ENCODE measurements around the gene HYAL3. TPM values are rescaled to one million over a fixed set of nuclear protein-coding genes. Genes with fewer than 3 reads are reported as not detected.

Gene HYAL3
- total and polyA plus RNA-seq, 2 of the 13 experiments (the other 11 are each of a cell fraction or from before 2014, with no cell fraction given), result 5.5 to 10.4 TPM

- TF ChIP-seq, protein P1, sequence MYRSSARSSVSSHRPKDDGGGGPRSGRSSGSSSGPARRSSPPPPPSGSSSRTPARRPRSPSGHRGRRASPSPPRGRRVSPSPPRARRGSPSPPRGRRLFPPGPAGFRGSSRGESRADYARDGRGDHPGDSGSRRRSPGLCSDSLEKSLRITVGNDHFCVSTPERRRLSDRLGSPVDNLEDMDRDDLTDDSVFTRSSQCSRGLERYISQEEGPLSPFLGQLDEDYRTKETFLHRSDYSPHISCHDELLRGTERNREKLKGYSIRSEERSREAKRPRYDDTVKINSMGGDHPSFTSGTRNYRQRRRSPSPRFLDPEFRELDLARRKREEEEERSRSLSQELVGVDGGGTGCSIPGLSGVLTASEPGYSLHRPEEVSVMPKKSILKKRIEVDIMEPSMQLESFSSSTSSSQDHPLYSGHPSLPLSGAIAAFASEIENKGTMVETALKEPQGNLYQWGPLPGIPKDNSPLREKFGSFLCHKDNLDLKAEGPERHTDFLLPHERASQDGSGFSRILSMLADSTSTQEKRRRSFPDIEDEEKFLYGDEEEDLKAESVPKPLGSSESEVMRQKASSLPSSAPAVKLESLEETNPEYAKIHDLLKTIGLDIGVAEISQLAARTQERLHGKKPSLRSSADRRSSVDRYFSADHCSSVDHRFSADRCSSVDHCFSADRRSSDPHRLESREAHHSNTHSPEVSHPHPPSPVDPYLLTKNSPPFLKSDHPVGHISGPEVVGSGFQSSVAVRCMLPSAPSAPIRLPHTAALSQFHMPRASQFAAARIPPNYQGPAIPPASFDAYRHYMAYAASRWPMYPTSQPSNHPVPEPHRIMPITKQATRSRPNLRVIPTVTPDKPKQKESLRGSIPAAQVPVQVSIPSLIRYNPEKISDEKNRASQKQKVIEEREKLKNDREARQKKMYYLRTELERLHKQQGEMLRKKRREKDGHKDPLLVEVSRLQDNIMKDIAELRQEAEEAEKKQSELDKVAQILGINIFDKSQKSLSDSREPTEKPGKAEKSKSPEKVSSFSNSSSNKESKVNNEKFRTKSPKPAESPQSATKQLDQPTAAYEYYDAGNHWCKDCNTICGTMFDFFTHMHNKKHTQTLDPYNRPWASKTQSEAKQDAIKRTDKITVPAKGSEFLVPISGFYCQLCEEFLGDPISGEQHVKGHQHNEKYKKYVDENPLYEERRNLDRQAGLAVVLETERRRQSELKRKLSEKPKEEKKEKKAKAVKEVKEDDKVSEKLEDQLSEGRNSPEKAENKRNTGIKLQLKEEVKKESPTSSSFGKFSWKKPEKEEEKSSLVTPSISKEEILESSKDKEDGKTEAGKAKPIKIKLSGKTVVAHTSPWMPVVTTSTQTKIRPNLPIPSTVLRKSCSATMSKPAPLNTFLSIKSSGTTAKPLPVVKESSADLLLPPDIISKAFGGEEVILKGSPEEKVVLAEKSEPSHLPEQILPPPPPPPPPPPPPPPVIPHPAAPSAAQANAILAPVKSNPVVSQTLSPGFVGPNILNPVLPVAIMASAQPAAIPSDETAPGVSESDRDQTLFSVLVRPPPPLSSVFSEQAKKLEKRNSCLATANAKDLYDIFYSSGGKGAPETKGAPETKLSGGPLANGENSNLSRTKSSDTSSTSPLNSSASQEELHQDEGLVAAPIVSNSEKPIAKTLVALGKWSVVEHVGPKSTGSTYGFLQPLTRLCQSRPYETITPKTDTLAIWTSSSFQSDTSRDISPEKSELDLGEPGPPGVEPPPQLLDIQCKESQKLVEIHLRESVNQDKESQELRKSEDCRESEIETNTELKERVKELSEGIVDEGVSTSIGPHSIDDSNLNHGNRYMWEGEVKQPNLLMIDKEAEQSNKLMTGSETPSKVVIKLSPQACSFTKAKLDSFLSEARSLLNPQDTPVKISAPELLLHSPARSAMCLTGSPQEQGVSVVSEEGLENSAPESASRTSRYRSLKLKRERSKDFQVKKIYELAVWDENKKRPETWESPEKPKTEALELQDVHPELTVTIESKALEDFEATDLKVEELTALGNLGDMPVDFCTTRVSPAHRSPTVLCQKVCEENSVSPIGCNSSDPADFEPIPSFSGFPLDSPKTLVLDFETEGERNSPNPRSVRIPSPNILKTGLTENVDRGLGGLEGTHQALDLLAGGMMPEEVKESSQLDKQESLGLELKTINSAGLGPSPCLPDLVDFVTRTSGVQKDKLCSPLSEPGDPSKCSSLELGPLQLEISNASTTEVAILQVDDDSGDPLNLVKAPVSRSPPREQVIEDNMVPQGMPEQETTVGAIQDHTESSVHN (CRISPR knock-in tag; IDR thresholded peaks at IDR 0.05), result no peak
- TF ChIP-seq ZNF543 (CRISPR knock-in tag; IDR thresholded peaks at IDR 0.05), result no peak
- no peak for TF ChIP-seq THAP11 (CRISPR knock-in tag; IDR thresholded peaks at IDR 0.05)
- no peak for TF ChIP-seq ATRX (CRISPR knock-in tag; IDR thresholded peaks at IDR 0.05; ENCODE audit: borderline replicate concordance)
- TF ChIP-seq SUZ12 (IDR thresholded peaks at IDR 0.05; ENCODE audit: low read depth, low read length), result no peak
- TF ChIP-seq, protein P2, sequence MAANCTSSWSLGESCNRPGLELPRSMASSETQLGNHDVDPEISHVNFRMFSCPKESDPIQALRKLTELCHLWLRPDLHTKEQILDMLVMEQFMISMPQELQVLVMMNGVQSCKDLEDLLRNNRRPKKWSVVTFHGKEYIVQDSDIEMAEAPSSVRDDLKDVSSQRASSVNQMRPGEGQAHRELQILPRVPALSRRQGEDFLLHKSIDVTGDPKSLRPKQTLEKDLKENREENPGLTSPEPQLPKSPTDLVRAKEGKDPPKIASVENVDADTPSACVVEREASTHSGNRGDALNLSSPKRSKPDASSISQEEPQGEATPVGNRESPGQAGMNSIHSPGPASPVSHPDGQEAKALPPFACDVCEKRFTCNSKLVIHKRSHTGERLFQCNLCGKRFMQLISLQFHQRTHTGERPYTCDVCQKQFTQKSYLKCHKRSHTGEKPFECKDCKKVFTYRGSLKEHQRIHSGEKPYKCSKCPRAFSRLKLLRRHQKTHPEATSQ (CRISPR knock-in tag; IDR thresholded peaks at IDR 0.05; ENCODE audit: borderline replicate concordance), result no peak
- TF ChIP-seq ZNF703 (CRISPR knock-in tag; IDR thresholded peaks at IDR 0.05; ENCODE audit: borderline replicate concordance), result no peak
- TF ChIP-seq HOXD1 (CRISPR knock-in tag; IDR thresholded peaks at IDR 0.05), result no peak
- no peak for TF ChIP-seq BRCA1 (CRISPR knock-in tag; IDR thresholded peaks at IDR 0.05)
- no peak for TF ChIP-seq ZMYM2 (CRISPR knock-in tag; IDR thresholded peaks at IDR 0.05)
- TF ChIP-seq MZF1 (CRISPR knock-in tag; IDR thresholded peaks at IDR 0.05; ENCODE audit: borderline replicate concordance), result no peak
- TF ChIP-seq HCFC1 (IDR thresholded peaks at IDR 0.05; ENCODE audit: low read depth, low read length), result no peak
- 0 out of 2 replicates have a peak, but pooled peaks have one; percentile 23 for TF ChIP-seq ZNF280D (CRISPR knock-in tag; IDR thresholded peaks at IDR 0.05)
- TF ChIP-seq ZNF234 (CRISPR knock-in tag; conservative IDR thresholded peaks at IDR 0.05), result 0 out of 2 replicates have a peak, but pooled peaks have one; percentile 34
These were observed 28.6 kb downstream of the HYAL3 start (continued) for GRCh38 chr3:50270422-50271224.
